KMS-11 (cell line): ENCODE results near the gene PNPLA5.
"Not testable (repeated sequence)": the region's sequence is repeated elsewhere in the genome, so short reads cannot be mapped to it uniquely, and the experiment has no call there.

Experiments used
- H2AFZ ChIP-seq: fragments of 200-600 bp; sonication (generic); 2 replicates; pipeline ENCODE4 v1.6.1; 2016; ENCODE audit warnings: antibody characterized with exemption, mixed run types, low read depth
- H3K27ac ChIP-seq: fragments of 200-600 bp; sonication (generic); 2 replicates; pipeline ENCODE4 v1.6.1; 2016; ENCODE audit warnings: mild to moderate bottlenecking, mixed run types
- H3K27me3 ChIP-seq: fragments of 200-600 bp; sonication (generic); 2 replicates; pipeline ENCODE4 v1.6.1; 2017; ENCODE audit warnings: mild to moderate bottlenecking, low read depth, mixed run types, moderate library complexity; ENCODE audit not compliant: insufficient read depth
- H3K36me3 ChIP-seq: fragments of 200-600 bp; sonication (generic); 2 replicates; pipeline ENCODE4 v1.6.1; 2017; ENCODE audit warnings: mild to moderate bottlenecking, mixed run types; ENCODE audit not compliant: insufficient read depth
- H3K4me1 ChIP-seq: fragments of 200-600 bp; sonication (generic); 2 replicates; pipeline ENCODE4 v1.6.1; 2016; ENCODE audit warnings: mild to moderate bottlenecking, low read depth, mixed run types; ENCODE audit not compliant: poor library complexity, severe bottlenecking
- H3K4me2 ChIP-seq: fragments of 200-600 bp; sonication (generic); 2 replicates; pipeline ENCODE4 v1.7.0; 2016; ENCODE audit warnings: mild to moderate bottlenecking, mixed run types
- H3K4me3 ChIP-seq: fragments of 200-600 bp; sonication (generic); IDR thresholded peaks from 2 replicates; pipeline ENCODE4 v1.6.1; 2017; ENCODE audit warnings: low read depth, low read length, mixed read lengths; ENCODE audit not compliant: insufficient read depth
- H3K79me2 ChIP-seq: fragments of 200-600 bp; sonication (generic); 2 replicates; pipeline ENCODE4 v1.6.1; 2016; ENCODE audit warnings: low read depth, mixed run types; ENCODE audit not compliant: insufficient read depth
- H3K9ac ChIP-seq: fragments of 200-600 bp; sonication (generic); 2 replicates; pipeline ENCODE4 v1.6.1; 2016; ENCODE audit warnings: mild to moderate bottlenecking, mixed run types
- H4K20me1 ChIP-seq: fragments of 200-600 bp; sonication (generic); 2 replicates; pipeline ENCODE4 v1.6.1; 2016; ENCODE audit warnings: mild to moderate bottlenecking, mixed run types; ENCODE audit not compliant: insufficient read depth
- TF ChIP-seq, protein P1 (sequence below): fragments of 200-600 bp; sonication (generic); conservative IDR thresholded peaks from 2 replicates; pipeline ENCODE4 v1.6.1; 2017; ENCODE audit warnings: low read depth, mild to moderate bottlenecking, antibody characterized with exemption, low read length, moderate library complexity, mixed read lengths

PNPLA5 gene

DNA sequence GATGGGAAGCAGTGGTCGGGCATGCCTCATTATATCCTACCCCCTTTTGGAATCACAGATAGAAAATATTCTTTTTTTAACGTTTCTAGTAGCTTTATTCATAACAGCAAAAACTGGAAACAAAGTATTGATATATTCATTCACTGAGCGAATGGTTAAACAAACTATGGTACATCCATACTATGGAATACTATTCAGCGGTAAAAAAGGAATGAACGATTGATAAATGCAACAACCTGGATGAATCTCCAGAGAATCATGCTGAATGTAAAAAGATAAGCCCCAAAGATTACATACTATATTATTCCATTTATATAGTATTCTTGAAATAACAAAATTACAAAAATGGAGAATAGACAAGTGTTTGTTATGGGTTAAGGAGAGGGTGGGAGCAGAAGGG, 22.0 kb downstream of the PNPLA5 start:
- Histone ChIP-seq H3K4me1 (no peaks in the 10 kb centered on the region), H4K20me1 (no peaks in the 10 kb centered on the region), H3K27me3 (peaks cover 8% of the 10 kb centered on the region; the same call in 1 of the 2 replicates), H3K4me2 (no peak overlapping the region), H2AFZ (no peak overlapping the region), H3K4me3 (no peak overlapping the region), H3K79me2 (no peaks in the 10 kb centered on the region), H3K9ac (no peak overlapping the region), H3K36me3 (no peaks in the 10 kb centered on the region), H3K27ac (no peak overlapping the region)
- TF ChIP-seq, protein P1, sequence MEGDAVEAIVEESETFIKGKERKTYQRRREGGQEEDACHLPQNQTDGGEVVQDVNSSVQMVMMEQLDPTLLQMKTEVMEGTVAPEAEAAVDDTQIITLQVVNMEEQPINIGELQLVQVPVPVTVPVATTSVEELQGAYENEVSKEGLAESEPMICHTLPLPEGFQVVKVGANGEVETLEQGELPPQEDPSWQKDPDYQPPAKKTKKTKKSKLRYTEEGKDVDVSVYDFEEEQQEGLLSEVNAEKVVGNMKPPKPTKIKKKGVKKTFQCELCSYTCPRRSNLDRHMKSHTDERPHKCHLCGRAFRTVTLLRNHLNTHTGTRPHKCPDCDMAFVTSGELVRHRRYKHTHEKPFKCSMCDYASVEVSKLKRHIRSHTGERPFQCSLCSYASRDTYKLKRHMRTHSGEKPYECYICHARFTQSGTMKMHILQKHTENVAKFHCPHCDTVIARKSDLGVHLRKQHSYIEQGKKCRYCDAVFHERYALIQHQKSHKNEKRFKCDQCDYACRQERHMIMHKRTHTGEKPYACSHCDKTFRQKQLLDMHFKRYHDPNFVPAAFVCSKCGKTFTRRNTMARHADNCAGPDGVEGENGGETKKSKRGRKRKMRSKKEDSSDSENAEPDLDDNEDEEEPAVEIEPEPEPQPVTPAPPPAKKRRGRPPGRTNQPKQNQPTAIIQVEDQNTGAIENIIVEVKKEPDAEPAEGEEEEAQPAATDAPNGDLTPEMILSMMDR: no peak

DNA sequence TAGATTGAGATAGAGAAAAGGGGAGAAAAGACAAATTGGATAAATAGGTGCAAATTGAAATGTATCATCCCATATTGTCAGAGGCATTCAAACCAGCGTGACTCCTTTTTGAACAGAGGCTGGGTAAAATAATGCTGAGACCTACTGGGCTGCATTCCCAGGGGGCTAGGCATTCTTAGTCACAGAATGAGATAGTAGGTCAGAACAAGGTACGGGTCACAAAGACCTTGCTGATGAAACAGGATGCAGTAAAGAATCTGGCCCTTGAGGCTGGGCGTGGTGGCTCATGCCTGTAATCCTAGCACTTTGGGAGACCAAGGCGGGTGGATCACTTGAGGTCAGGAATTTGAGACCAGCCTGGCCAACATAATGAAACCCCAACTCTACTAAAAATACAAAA, 22.8 kb downstream of the PNPLA5 start:
- not testable (repeated sequence) for H3K27ac ChIP-seq, H3K9ac ChIP-seq, H3K4me2 ChIP-seq, H2AFZ ChIP-seq, H3K79me2 ChIP-seq, H3K4me1 ChIP-seq, H3K36me3 ChIP-seq, H3K27me3 ChIP-seq, H3K4me3 ChIP-seq, H4K20me1 ChIP-seq

DNA sequence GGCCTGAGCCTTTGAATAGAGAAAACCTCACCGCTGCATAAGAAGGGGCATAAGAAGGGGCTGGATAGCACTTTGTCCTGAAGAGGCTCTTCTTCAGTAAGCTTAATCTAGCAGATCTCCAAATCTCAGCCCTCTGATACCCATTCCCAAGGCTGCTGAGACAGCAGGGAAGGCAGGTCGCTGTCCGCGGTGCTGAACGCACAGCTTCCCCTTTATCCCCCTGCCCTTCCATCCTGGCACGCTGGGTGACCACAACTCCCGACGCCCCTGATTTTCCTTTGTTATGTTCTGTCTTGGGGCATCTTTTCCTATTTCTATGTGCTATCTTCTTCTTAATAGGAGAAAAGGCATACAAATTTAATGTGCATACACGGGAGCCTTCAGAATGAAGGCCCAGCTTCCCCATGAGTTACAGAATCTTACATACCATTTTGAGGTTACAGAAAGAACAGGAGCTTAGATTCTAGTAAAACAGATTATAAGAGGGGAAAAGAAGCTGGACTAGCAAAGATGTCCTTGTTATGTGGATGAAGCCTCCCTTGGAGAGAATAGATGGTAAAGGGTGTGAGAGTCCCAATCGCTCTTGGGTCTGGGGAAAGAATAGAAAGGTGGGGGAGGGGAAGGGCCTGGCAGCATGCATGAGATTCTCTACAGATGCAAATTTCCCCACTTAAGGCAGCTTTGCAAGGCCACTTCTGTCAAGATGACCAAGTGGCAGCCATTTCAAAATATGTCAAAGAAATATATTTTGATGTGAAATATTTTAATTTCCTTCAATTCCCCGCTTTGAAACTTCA, 23.8 kb downstream of the PNPLA5 start:
- TF ChIP-seq, protein P1: no peak
- no peak overlapping the region for H3K4me3 ChIP-seq
- no peaks in the 10 kb centered on the region for H3K4me1 ChIP-seq
- no peaks in the 10 kb centered on the region for H4K20me1 ChIP-seq
- H3K79me2 ChIP-seq: no peaks in the 10 kb centered on the region
- no peaks in the 10 kb centered on the region for H3K36me3 ChIP-seq
- H2AFZ ChIP-seq: no peak overlapping the region
- H3K27me3 ChIP-seq: peaks cover 8% of the 10 kb centered on the region; the same call in 1 of the 2 replicates
- no peak overlapping the region for H3K4me2 ChIP-seq
- no peak overlapping the region for H3K9ac ChIP-seq
- no peak overlapping the region for H3K27ac ChIP-seq

DNA sequence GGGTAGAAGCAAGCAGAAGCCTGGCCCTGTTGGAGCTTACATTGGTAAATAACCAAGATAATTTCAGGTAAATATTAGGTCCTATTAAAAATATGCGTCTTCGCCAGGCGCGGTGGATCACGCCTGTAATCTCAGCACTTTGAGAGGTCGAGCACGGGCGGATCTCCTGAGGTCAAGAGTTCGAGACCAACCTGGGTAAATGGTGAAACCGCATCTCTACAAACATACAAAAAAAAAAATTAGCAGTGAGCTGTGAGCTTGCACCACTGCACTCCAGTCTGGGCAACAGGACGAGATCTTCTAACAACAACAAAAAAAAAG, 29.0 kb downstream of the PNPLA5 start:
- TF ChIP-seq, protein P1: no peak
- Histone ChIP-seq H3K9ac (no peak overlapping the region), H2AFZ (no peak overlapping the region), H3K4me3 (no peak overlapping the region), H3K27ac (no peak overlapping the region), H3K36me3 (no peaks in the 10 kb centered on the region), H3K4me2 (no peak overlapping the region), H3K27me3 (peaks cover 11% of the 10 kb centered on the region; the same call in 1 of the 2 replicates), H4K20me1 (no peaks in the 10 kb centered on the region), H3K79me2 (no peaks in the 10 kb centered on the region), H3K4me1 (no peaks in the 10 kb centered on the region)
